Tibial nerve (tissue), 4 donors: ENCODE data around the gene SPDYE4. TPM values are rescaled to one million over a fixed set of nuclear protein-coding genes. Genes with fewer than 3 reads are reported as not detected.

Source experiments
- DNase-seq, 2 donors: peaks; one replicate each; pipeline ENCODE4 v3.0.0-alpha.2; 2019; ENCODE audit warnings: low spot score in 2 of 2
- H3K27ac ChIP-seq, 4 donors: fragments of 200-600 bp; sonication (generic) in 3 of 4; one replicate each; pipeline ENCODE4 v1.5.1; 2017 to 2019; ENCODE audit warnings: mild to moderate bottlenecking in 1 of 4
- H3K27me3 ChIP-seq, 2 donors: fragments of 200-600 bp; sonication (generic) in 1 of 2; one replicate each; pipeline versions ENCODE4 v1.5.1 to v1.6.0; 2017 to 2019
- H3K36me3 ChIP-seq, 3 donors: fragments of 200-600 bp; sonication (generic); one replicate each; pipeline ENCODE4 v1.5.1; 2018 to 2019
- H3K4me1 ChIP-seq, 4 donors: fragments of 200-600 bp; sonication (generic) in 3 of 4; one replicate each; pipeline ENCODE4 v1.5.1; 2017 to 2019
- H3K4me3 ChIP-seq, 4 donors: fragments of 200-600 bp; sonication (generic) in 3 of 4; one replicate each; pipeline ENCODE4 v1.5.1; 2017 to 2019; ENCODE audit warnings: mild to moderate bottlenecking in 1 of 4, moderate library complexity in 1 of 4
- H3K9me3 ChIP-seq, 4 donors: fragments of 200-600 bp; sonication (generic) in 3 of 4; one replicate each; pipeline ENCODE4 v1.5.1; 2017 to 2019
- CTCF ChIP-seq, 5 experiments: fragments of 200-600 bp in 3 of 5; fragments of 450-650 bp in 2 of 5; sonication (generic) in 3 of 5; IDR thresholded peaks; one replicate each; pipeline ENCODE4 v1.5.1; 2016 to 2019; ENCODE audit warnings: antibody characterized with exemption in 5 of 5, mild to moderate bottlenecking in 3 of 5, moderate library complexity in 2 of 5
- EP300 ChIP-seq, 2 donors: sonication (generic); formaldehyde crosslinking; IDR thresholded peaks; one replicate each; pipeline ENCODE4 v1.6.1; 2017; ENCODE audit warnings: antibody characterized with exemption in 2 of 2, mild to moderate bottlenecking in 1 of 2
- POLR2A ChIP-seq, 2 donors: fragments of 450-650 bp; IDR thresholded peaks; one replicate each; pipeline ENCODE4 v1.6.1; 2017; ENCODE audit warnings: antibody characterized with exemption in 2 of 2, mild to moderate bottlenecking in 2 of 2, moderate library complexity in 2 of 2
- WGBS, 2 donors: methylation state at CpG; one replicate each; pipeline ENCODE4 v1.1.5; 2018; 5-methylcytosine and 5-hydroxymethylcytosine counted together
- total RNA-seq, 4 donors: library from RNA; depleted of rRNA; stranded (reverse); fragments of >200 nt; gene quantifications; one replicate each; pipeline ENCODE4 v1.1.0, GENCODE V29; 2016

Gene SPDYE4
- total RNA-seq, 4 donors from 2014 or later: not detected

- no peak for TF ChIP-seq POLR2A (IDR thresholded peaks at IDR 0.05)
- TF ChIP-seq CTCF (IDR thresholded peaks at IDR 0.05): no peak
- H3K9me3 ChIP-seq: no peaks in the 10 kb centered on the region
- H3K27ac ChIP-seq: no peak overlapping the region
- WGBS, 2 donors: 74 to 84% methylated on average over 5 of the region's 5 CpGs
- no peaks in the 10 kb centered on the region for H3K27me3 ChIP-seq
- DNase-seq: no peak
- H3K4me3 ChIP-seq: no peak overlapping the region
- H3K36me3 ChIP-seq: no peaks in the 10 kb centered on the region
- peaks cover 0 to 6% (median 0%) of the 10 kb centered on the region in 4 donors for H3K4me1 ChIP-seq
Measured at GRCh38 chr17:8706431-8706830, 51.9 kb downstream of the SPDYE4 start.

GRCh38 chr17:8705427-8705826 is 52.9 kb downstream of the SPDYE4 start:
- Histone ChIP-seq H3K4me1 (peaks cover 0 to 6% (median 0%) of the 10 kb centered on the region in 4 donors), H3K9me3 (no peaks in the 10 kb centered on the region), H3K4me3 (no peak overlapping the region), H3K27me3 (peaks cover 0 to 4% of the 10 kb centered on the region in 2 donors), H3K27ac (no peak overlapping the region), H3K36me3 (no peaks in the 10 kb centered on the region)
- no peak for DNase-seq
- WGBS, 2 donors: 91 to 93% methylated on average over 5 of the region's 5 CpGs
- TF ChIP-seq POLR2A (IDR thresholded peaks at IDR 0.05) (no peak), CTCF (IDR thresholded peaks at IDR 0.05) (no peak), EP300 (IDR thresholded peaks at IDR 0.05) (no peak)

DNA sequence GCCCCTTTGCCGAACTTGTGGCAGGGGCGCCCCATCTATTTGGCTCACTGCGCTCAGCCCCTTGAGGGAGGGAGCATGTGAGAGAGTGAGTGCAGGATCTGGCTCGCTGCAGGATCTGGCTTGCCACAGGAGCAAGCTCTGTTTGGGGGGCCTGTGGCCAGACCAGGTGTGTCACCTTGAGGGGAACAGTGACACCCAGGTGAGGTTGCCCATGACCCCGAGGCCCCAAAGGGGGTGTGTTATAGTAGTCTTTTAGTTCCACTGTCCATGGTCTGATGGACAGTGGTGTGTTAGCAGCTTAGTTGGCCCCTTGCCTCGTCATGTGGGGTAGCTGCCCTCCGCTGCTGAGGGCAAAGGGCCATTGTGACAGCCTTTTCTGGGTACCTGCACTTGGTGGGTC is 55.3 kb downstream of the SPDYE4 start:
- Histone ChIP-seq H3K27me3 (peaks cover 0 to 13% of the 10 kb centered on the region in 2 donors), H3K36me3 (no peaks in the 10 kb centered on the region), H3K4me3 (no peak overlapping the region), H3K4me1 (peaks cover 0 to 16% (median 0%) of the 10 kb centered on the region in 4 donors), H3K27ac (no peak overlapping the region), H3K9me3 (no peaks in the 10 kb centered on the region)
- 83 to 96% methylated on average over 7 of the region's 7 CpGs for WGBS, 2 donors
- no peak for DNase-seq
- TF ChIP-seq POLR2A (IDR thresholded peaks at IDR 0.05) (no peak), EP300 (IDR thresholded peaks at IDR 0.05) (no peak), CTCF (IDR thresholded peaks at IDR 0.05) (no peak)

GRCh38 chr17:8701754-8702153 is 56.6 kb downstream of the SPDYE4 start:
- H3K27ac ChIP-seq: no peak overlapping the region
- peaks cover 0 to 12% (median 0%) of the 10 kb centered on the region in 4 donors for H3K4me1 ChIP-seq
- H3K4me3 ChIP-seq: no peak overlapping the region
- H3K27me3 ChIP-seq: peaks cover 0 to 13% of the 10 kb centered on the region in 2 donors
- H3K36me3 ChIP-seq: no peaks in the 10 kb centered on the region
- no peak for DNase-seq
- no peaks in the 10 kb centered on the region for H3K9me3 ChIP-seq
- TF ChIP-seq POLR2A (IDR thresholded peaks at IDR 0.05) (no peak), EP300 (IDR thresholded peaks at IDR 0.05) (no peak), CTCF (IDR thresholded peaks at IDR 0.05) (no peak)
- 82 to 88% methylated on average over 4 of the region's 4 CpGs for WGBS, 2 donors

- DNase-seq: no peak
- WGBS, 2 donors: 83 to 90% methylated on average over 9 of the region's 9 CpGs
Measured at GRCh38 chr17:8701221-8701620, 57.1 kb downstream of the SPDYE4 start.

More at GRCh38 chr17:8701221-8701620, 57.1 kb downstream of the SPDYE4 start:
- H3K27ac ChIP-seq: no peak overlapping the region
- no peaks in the 10 kb centered on the region for H3K36me3 ChIP-seq
- no peaks in the 10 kb centered on the region for H3K9me3 ChIP-seq
- no peak for TF ChIP-seq CTCF (IDR thresholded peaks at IDR 0.05)
- no peak for TF ChIP-seq POLR2A (IDR thresholded peaks at IDR 0.05)
- TF ChIP-seq EP300 (IDR thresholded peaks at IDR 0.05): no peak
- H3K4me3 ChIP-seq: no peak overlapping the region
- H3K4me1 ChIP-seq: peaks cover 0 to 12% (median 0%) of the 10 kb centered on the region in 4 donors
- peaks cover 0 to 13% of the 10 kb centered on the region in 2 donors for H3K27me3 ChIP-seq

Other genes starting within 250 kb of the SPDYE4 start
- gene MYH10, start 127.8 kb downstream of the SPDYE4 start, total RNA-seq: 10 to 100 TPM; 29.3 to 50.0 (median 35.4) TPM
- not detected for gene CCDC42, start 13.7 kb downstream of the SPDYE4 start, total RNA-seq
- not detected for gene MFSD6L, start 40.8 kb upstream of the SPDYE4 start, total RNA-seq
- 1 to 10 TPM in 2 of 4 donors, under 1 TPM in 2; 0.59 to 4.8 (median 1.7) TPM for gene PIK3R6, start 109.1 kb upstream of the SPDYE4 start, total RNA-seq
- gene PIK3R5, start 207.2 kb upstream of the SPDYE4 start, total RNA-seq: 10 to 100 TPM; 17.8 to 62.1 (median 22.5) TPM